Measurements from ENCODE around the gene SPHK1.

DNA sequence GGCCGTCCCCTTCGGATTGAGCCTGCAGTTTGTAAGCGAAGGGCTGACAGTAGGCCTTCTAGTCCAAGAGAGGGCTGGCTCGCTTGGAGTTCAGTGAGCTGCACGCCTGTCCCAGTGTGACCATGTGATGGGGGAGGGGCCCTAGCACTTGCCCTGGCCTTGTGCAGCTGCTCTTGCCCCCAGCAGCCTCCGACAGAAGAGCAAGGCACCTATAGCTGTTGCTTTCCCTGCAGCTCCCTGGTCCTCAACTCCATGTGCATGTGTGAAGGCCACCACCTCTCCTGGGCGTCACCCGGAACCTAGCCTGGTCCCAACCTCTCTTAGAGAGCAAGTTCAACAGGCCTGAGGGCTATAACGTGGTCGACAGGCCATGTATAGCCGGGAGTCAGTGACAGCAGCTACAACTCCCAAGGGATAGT, 5.6 kb downstream of the SPHK1 start:
- TF ChIP-seq, protein P1, sequence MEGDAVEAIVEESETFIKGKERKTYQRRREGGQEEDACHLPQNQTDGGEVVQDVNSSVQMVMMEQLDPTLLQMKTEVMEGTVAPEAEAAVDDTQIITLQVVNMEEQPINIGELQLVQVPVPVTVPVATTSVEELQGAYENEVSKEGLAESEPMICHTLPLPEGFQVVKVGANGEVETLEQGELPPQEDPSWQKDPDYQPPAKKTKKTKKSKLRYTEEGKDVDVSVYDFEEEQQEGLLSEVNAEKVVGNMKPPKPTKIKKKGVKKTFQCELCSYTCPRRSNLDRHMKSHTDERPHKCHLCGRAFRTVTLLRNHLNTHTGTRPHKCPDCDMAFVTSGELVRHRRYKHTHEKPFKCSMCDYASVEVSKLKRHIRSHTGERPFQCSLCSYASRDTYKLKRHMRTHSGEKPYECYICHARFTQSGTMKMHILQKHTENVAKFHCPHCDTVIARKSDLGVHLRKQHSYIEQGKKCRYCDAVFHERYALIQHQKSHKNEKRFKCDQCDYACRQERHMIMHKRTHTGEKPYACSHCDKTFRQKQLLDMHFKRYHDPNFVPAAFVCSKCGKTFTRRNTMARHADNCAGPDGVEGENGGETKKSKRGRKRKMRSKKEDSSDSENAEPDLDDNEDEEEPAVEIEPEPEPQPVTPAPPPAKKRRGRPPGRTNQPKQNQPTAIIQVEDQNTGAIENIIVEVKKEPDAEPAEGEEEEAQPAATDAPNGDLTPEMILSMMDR (conservative IDR thresholded peaks at IDR 0.05; ENCODE audit: low read length), result no peak
- no peak for TF ChIP-seq EZH2phosphoT487 (IDR thresholded peaks at IDR 0.05; ENCODE audit: borderline replicate concordance, low read depth, low read length)
